HEK293 (cell line): ENCODE data around the gene BORCS8.
A peak's percentile ranks its signal among the peaks of the same experiment; 100 is the strongest.
"Not testable (repeated sequence)": the region's sequence is repeated elsewhere in the genome, so short reads cannot be mapped to it uniquely, and the experiment has no call there.

ENCODE experiments used
- CTCF ChIA-PET: fragments of 350-600 bp; formaldehyde crosslinking; extraction: SDS; loops from one replicate; lab custom pipeline; 2021; ENCODE audit warnings: antibody characterized with exemption; lab: Yijun Ruan, JAX
- POLR2A ChIA-PET: fragments of 300-600 bp; formaldehyde crosslinking; extraction: SDS; loops from one replicate; lab custom pipeline; 2020; ENCODE audit warnings: antibody characterized with exemption, inconsistent platforms; lab: Yijun Ruan, JAX
- H3K27ac ChIP-seq: fragments of 200-500 bp; sonication (Bioruptor generic); 2 replicates; pipeline ENCODE4 v1.5.1; 2014; ENCODE audit warnings: low read depth, low read length, control low read depth, inconsistent platforms; ENCODE audit errors: extremely low read depth
- H3K36me3 ChIP-seq, 2 experiments: fragments of 200-500 bp in 1 of 2; sonication (Bioruptor generic) in 1 of 2; 1 replicate in 1 of 2; 2 replicates in 1 of 2; pipeline ENCODE4 v1.5.1; 2014 to 2017; ENCODE audit warnings: inconsistent platforms in 2 of 2, low read length in 2 of 2; ENCODE audit not compliant: control insufficient read depth in 2 of 2, insufficient read depth in 1 of 2
- H3K4me1 ChIP-seq: fragments of 200-500 bp; sonication (Bioruptor generic); 2 replicates; pipeline ENCODE4 v1.5.1; 2014; ENCODE audit warnings: mild to moderate bottlenecking, low read length, inconsistent platforms; ENCODE audit not compliant: control insufficient read depth, insufficient read depth
- H3K4me3 ChIP-seq: 2 replicates; pipeline ENCODE4 v1.5.1; 2011; ENCODE audit warnings: low read depth, mild to moderate bottlenecking, control low read depth, low read length, moderate library complexity
- H3K9me3 ChIP-seq: fragments of 200-500 bp; sonication (Bioruptor generic); 2 replicates; pipeline ENCODE4 v1.5.1; 2014; ENCODE audit warnings: low read depth, low read length, inconsistent platforms; ENCODE audit not compliant: control insufficient read depth, insufficient read depth
- EGR2 ChIP-seq: fragments of 450-650 bp; formaldehyde crosslinking; IDR thresholded peaks from 2 replicates; pipeline ENCODE4 v1.5.1; 2016; ENCODE audit warnings: low read depth, missing biosample characterization, missing genetic modification characterization
- HOXD13 ChIP-seq: sonication (generic); formaldehyde crosslinking; IDR thresholded peaks from 2 replicates; pipeline ENCODE4 v1.8.0; 2022; ENCODE audit warnings: missing genetic modification reagents, borderline replicate concordance
- KLF1 ChIP-seq: fragments of 450-650 bp; formaldehyde crosslinking; IDR thresholded peaks from 2 replicates; pipeline ENCODE4 v1.5.1; 2016; ENCODE audit warnings: missing biosample characterization, missing genetic modification characterization
- KLF16 ChIP-seq: fragments of 450-650 bp; formaldehyde crosslinking; IDR thresholded peaks from 2 replicates; pipeline ENCODE4 v1.5.1; 2017; ENCODE audit warnings: missing biosample characterization, missing genetic modification characterization
- PRDM1 ChIP-seq: fragments of 450-650 bp; formaldehyde crosslinking; IDR thresholded peaks from 2 replicates; pipeline ENCODE4; 2016; ENCODE audit warnings: missing biosample characterization, missing genetic modification characterization
- PRDM2 ChIP-seq: fragments of 450-650 bp; formaldehyde crosslinking; IDR thresholded peaks from 2 replicates; pipeline ENCODE4 v1.5.1; 2016; ENCODE audit warnings: missing biosample characterization, missing genetic modification characterization, borderline replicate concordance
- SCRT2 ChIP-seq: fragments of 450-650 bp; formaldehyde crosslinking; IDR thresholded peaks from 2 replicates; pipeline ENCODE4 v1.5.1; 2016; ENCODE audit warnings: missing biosample characterization, missing genetic modification characterization
- ZBTB48 ChIP-seq: fragments of 450-650 bp; formaldehyde crosslinking; IDR thresholded peaks from 2 replicates; pipeline ENCODE4 v1.5.1; 2016; ENCODE audit warnings: missing biosample characterization, missing genetic modification characterization
- ZFP3 ChIP-seq: fragments of 450-650 bp; formaldehyde crosslinking; IDR thresholded peaks from 2 replicates; pipeline ENCODE4 v1.5.1; 2016; ENCODE audit warnings: low read depth, missing biosample characterization, missing genetic modification characterization
- ZIC2 ChIP-seq: fragments of 450-650 bp; formaldehyde crosslinking; IDR thresholded peaks from 2 replicates; pipeline ENCODE4 v1.5.1; 2016; ENCODE audit warnings: missing biosample characterization, missing genetic modification characterization
- ZNF433 ChIP-seq: fragments of 450-650 bp; formaldehyde crosslinking; IDR thresholded peaks from 2 replicates; pipeline ENCODE4 v1.5.1; 2016; ENCODE audit warnings: missing biosample characterization, missing genetic modification characterization, low read depth
- ZNF792 ChIP-seq: fragments of 450-650 bp; formaldehyde crosslinking; IDR thresholded peaks from 2 replicates; pipeline ENCODE4 v1.5.1; 2016; ENCODE audit warnings: missing biosample characterization, missing genetic modification characterization
- TF ChIP-seq, protein P1 (sequence below): fragments of 450-650 bp; formaldehyde crosslinking; optimal IDR thresholded peaks from 2 replicates; pipeline ENCODE3; 2016; ENCODE audit warnings: missing biosample characterization, mild to moderate bottlenecking, missing genetic modification characterization
- TF ChIP-seq, protein P2 (sequence below): fragments of 450-650 bp; formaldehyde crosslinking; IDR thresholded peaks from 2 replicates; pipeline ENCODE4 v1.5.1; 2017; ENCODE audit warnings: missing biosample characterization, missing genetic modification characterization
- TF ChIP-seq, protein P3 (sequence below): fragments of 450-650 bp; formaldehyde crosslinking; IDR thresholded peaks from 2 replicates; pipeline ENCODE4 v1.5.1; 2016; ENCODE audit warnings: missing biosample characterization, missing genetic modification characterization
- TF ChIP-seq, protein P4 (sequence below): fragments of 450-650 bp; formaldehyde crosslinking; IDR thresholded peaks from 2 replicates; pipeline ENCODE4 v1.5.1; 2016; ENCODE audit warnings: missing biosample characterization, missing genetic modification characterization

BORCS8 gene

DNA sequence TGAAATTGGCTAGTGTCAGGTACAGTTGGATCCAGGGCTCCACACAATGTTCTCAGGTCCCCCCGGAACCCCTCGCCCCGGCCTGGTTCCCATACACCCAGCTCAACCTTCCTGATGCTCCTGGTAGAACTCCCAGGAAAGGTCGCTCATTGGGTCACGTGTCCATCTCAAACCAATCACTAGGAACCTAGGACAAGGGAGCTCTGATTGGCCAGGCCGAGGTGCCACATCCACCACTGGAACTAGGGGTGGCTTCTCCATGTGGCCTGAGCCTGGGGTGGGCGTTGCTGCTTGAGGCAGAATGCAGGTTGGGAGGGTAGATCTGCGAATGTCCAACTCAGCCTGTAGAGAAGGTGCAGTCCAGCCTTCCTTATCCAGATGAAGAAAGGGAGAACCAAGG is 15.0 kb downstream of the BORCS8 start (continued):
- TF ChIP-seq PRDM2 (tag by site-specific recombination) (no peak), PRDM1 (tag by site-specific recombination) (no peak), ZFP3 (tag by site-specific recombination) (no peak)
- TF ChIP-seq, protein P1, sequence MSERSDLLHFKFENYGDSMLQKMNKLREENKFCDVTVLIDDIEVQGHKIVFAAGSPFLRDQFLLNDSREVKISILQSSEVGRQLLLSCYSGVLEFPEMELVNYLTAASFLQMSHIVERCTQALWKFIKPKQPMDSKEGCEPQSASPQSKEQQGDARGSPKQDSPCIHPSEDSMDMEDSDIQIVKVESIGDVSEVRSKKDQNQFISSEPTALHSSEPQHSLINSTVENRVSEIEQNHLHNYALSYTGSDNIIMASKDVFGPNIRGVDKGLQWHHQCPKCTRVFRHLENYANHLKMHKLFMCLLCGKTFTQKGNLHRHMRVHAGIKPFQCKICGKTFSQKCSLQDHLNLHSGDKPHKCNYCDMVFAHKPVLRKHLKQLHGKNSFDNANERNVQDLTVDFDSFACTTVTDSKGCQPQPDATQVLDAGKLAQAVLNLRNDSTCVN: no peak

- H3K4me1 ChIP-seq, H3K4me3 ChIP-seq, H3K36me3 ChIP-seq, H3K9me3 ChIP-seq, H3K27ac ChIP-seq: not testable (repeated sequence)
- ChIA-PET POLR2A (interaction anchor here (0.7 kb wide), 1 partner anchor 25 kb away, joined by 7 read pairs; no protein-coding TSS in a partner anchor), CTCF (interaction anchor here (0.7 to 1.8 kb wide), 4 partner anchors 13 to 253 kb away, joined by 4 to 9 read pairs (median 6); no protein-coding TSS in a partner anchor)
Measured at GRCh38 chr19:19173243-19173642, 18.7 kb downstream of the BORCS8 start.

DNA sequence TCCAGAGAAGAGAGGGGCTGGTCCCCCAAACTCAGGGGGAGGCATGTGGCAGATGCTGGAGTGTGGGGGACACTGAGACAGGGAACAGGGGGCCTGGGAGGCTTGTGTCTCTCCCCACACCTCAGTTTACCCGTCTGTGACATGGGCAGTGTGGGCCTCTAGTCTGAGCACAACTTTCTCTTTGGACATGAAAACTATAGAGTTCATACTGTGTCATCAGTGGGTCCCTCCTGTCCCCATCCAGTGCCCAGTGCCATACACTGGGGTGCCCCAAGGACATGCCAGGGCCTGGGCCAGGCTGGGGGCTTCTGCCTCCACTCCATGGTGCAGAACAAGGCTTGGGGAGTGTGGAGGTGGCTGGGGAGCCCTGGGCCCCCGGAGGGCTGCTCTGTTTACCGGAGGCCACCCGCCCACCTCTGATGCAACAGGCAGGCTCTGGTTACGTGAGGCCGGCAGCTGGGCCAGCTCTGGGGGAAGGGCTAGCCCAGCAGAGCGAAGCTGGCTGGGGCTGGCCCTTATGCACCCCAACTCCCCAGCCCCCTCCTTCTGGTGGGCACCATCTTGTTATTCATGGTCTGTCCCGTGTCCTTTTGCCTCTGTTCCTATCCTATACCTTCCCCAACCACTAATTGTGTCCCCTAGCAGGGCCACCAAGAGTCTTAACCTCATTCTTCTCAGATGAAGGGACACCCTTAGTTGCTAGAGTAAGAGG is 20.0 kb downstream of the BORCS8 start:
- POLR2A ChIA-PET: no interaction called here
- Histone ChIP-seq H3K27ac (no peak overlapping the region), H3K4me3 (no peak overlapping the region), H3K9me3 (no peaks in the 10 kb centered on the region), H3K36me3 (no peaks in the 10 kb centered on the region), H3K4me1 (no peaks in the 10 kb centered on the region)
- CTCF ChIA-PET: interaction anchor here (0.6 to 1.8 kb wide), 3 partner anchors 13 to 26 kb away, joined by 3 to 6 read pairs (median 3); no protein-coding TSS in a partner anchor
- TF ChIP-seq, protein P2, sequence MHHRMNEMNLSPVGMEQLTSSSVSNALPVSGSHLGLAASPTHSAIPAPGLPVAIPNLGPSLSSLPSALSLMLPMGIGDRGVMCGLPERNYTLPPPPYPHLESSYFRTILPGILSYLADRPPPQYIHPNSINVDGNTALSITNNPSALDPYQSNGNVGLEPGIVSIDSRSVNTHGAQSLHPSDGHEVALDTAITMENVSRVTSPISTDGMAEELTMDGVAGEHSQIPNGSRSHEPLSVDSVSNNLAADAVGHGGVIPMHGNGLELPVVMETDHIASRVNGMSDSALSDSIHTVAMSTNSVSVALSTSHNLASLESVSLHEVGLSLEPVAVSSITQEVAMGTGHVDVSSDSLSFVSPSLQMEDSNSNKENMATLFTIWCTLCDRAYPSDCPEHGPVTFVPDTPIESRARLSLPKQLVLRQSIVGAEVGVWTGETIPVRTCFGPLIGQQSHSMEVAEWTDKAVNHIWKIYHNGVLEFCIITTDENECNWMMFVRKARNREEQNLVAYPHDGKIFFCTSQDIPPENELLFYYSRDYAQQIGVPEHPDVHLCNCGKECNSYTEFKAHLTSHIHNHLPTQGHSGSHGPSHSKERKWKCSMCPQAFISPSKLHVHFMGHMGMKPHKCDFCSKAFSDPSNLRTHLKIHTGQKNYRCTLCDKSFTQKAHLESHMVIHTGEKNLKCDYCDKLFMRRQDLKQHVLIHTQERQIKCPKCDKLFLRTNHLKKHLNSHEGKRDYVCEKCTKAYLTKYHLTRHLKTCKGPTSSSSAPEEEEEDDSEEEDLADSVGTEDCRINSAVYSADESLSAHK: no peak
- TF ChIP-seq ZBTB48 (tag by site-specific recombination): peak; percentile 30; the same call in 1 of the 2 replicates
- TF ChIP-seq, protein P3, sequence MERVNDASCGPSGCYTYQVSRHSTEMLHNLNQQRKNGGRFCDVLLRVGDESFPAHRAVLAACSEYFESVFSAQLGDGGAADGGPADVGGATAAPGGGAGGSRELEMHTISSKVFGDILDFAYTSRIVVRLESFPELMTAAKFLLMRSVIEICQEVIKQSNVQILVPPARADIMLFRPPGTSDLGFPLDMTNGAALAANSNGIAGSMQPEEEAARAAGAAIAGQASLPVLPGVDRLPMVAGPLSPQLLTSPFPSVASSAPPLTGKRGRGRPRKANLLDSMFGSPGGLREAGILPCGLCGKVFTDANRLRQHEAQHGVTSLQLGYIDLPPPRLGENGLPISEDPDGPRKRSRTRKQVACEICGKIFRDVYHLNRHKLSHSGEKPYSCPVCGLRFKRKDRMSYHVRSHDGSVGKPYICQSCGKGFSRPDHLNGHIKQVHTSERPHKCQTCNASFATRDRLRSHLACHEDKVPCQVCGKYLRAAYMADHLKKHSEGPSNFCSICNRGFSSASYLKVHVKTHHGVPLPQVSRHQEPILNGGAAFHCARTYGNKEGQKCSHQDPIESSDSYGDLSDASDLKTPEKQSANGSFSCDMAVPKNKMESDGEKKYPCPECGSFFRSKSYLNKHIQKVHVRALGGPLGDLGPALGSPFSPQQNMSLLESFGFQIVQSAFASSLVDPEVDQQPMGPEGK (tag by site-specific recombination): peak; percentile 71
- TF ChIP-seq ZNF792 (tag by site-specific recombination): no peak
- TF ChIP-seq KLF1 (tag by site-specific recombination): peak; percentile 24; the same call in 1 of the 2 replicates
- peak; percentile 68 for TF ChIP-seq KLF16
- peak; percentile 62; the same call in 1 of the 2 replicates for TF ChIP-seq HOXD13 (CRISPR knock-in tag)
- no peak for TF ChIP-seq ZNF433 (tag by site-specific recombination)
- no peak for TF ChIP-seq EGR2 (tag by site-specific recombination)
- TF ChIP-seq ZIC2 (tag by site-specific recombination): peak; percentile 31; the same call in 1 of the 2 replicates
- TF ChIP-seq SCRT2 (tag by site-specific recombination): peak; percentile 66
- TF ChIP-seq, protein P4, sequence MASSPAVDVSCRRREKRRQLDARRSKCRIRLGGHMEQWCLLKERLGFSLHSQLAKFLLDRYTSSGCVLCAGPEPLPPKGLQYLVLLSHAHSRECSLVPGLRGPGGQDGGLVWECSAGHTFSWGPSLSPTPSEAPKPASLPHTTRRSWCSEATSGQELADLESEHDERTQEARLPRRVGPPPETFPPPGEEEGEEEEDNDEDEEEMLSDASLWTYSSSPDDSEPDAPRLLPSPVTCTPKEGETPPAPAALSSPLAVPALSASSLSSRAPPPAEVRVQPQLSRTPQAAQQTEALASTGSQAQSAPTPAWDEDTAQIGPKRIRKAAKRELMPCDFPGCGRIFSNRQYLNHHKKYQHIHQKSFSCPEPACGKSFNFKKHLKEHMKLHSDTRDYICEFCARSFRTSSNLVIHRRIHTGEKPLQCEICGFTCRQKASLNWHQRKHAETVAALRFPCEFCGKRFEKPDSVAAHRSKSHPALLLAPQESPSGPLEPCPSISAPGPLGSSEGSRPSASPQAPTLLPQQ: 0 out of 2 replicates have a peak, but pooled peaks have one; percentile 55
